H1 (cell line): Measurements from ENCODE around the gene ALPL. TPM values are rescaled to one million over a fixed set of nuclear protein-coding genes. Genes with fewer than 3 reads are reported as not detected.
A peak's percentile ranks its signal among the peaks of the same experiment; 100 is the strongest.

Source experiments
- CTCF ChIA-PET: fragments of 300-600 bp; sonication (Branson Sonifier 250); formaldehyde crosslinking; loops from one replicate; lab custom pipeline; 2021; ENCODE audit not compliant: partially characterized antibody; lab: Charles Lee
- POLR2A ChIA-PET: fragments of 300-600 bp; sonication (Branson Sonifier 250); formaldehyde crosslinking; loops from one replicate; lab custom pipeline; 2021; ENCODE audit warnings: inconsistent platforms; ENCODE audit not compliant: partially characterized antibody; lab: Charles Lee
- DNase-seq, 2 experiments: peaks; one replicate each; pipeline versions ENCODE4 v3.0.0 to v3.0.0-alpha.2; 2010 to 2022; ENCODE audit warnings: low spot score in 2 of 2, low read depth in 1 of 2, mixed read lengths in 1 of 2
- FAIRE-seq: peaks from 2 replicates; lab custom pipeline; 2011; peaks lifted over from hg19 to GRCh38; lab: Jason Lieb, UNC
- H2AFZ ChIP-seq: 2 replicates; pipeline ENCODE4 v1.8.1; 2012; ENCODE audit warnings: low read length, inconsistent platforms
- H2AK5ac ChIP-seq: 2 replicates; pipeline ENCODE4 v1.6.1; 2013; ENCODE audit warnings: low read depth, low read length
- H2BK120ac ChIP-seq: replicated peaks from 2 replicates; pipeline ENCODE3; 2013; ENCODE audit warnings: low read depth, low read length, inconsistent platforms
- H2BK12ac ChIP-seq: 2 replicates; pipeline ENCODE4 v1.6.1; 2013; ENCODE audit warnings: low read depth, low read length
- H2BK15ac ChIP-seq: 2 replicates; pipeline ENCODE4 v1.6.1; 2013; ENCODE audit warnings: low read length
- H2BK20ac ChIP-seq: 2 replicates; pipeline ENCODE4 v1.6.1; 2013; ENCODE audit warnings: low read length
- H2BK5ac ChIP-seq: 2 replicates; pipeline ENCODE4 v1.6.1; 2013; ENCODE audit warnings: low read depth, low read length
- H3K14ac ChIP-seq: 2 replicates; pipeline ENCODE4 v1.6.1; 2013; ENCODE audit warnings: inconsistent platforms; ENCODE audit not compliant: insufficient read length
- H3K18ac ChIP-seq: 2 replicates; pipeline ENCODE4 v1.6.1; 2013; ENCODE audit warnings: low read length; ENCODE audit errors: extremely low read depth
- H3K23ac ChIP-seq: 2 replicates; pipeline ENCODE4 v1.6.1; 2013; ENCODE audit warnings: inconsistent platforms; ENCODE audit not compliant: insufficient read length
- H3K23me2 ChIP-seq: 2 replicates; pipeline ENCODE4 v1.6.1; 2013; ENCODE audit warnings: low read depth, low read length
- H3K27ac ChIP-seq: 2 replicates; pipeline ENCODE4 v1.6.1; 2011; ENCODE audit warnings: low read depth, low read length, inconsistent platforms
- H3K27me3 ChIP-seq, 4 experiments: replicated peaks in 1 of 4; 1 replicate in 1 of 4; 2 replicates in 3 of 4; pipeline versions ENCODE4 v1.6.1 to v1.8.1; 2011 to 2013; ENCODE audit warnings: low read length in 3 of 4, mild to moderate bottlenecking in 3 of 4, inconsistent platforms in 2 of 4, mixed read lengths in 2 of 4, moderate library complexity in 1 of 4; ENCODE audit not compliant: control insufficient read depth in 3 of 4, insufficient read depth in 3 of 4; ENCODE audit errors: extremely low read depth in 1 of 4
- H3K36me3 ChIP-seq, 4 experiments: 2 replicates each; pipeline versions ENCODE4 v1.6.1 to v1.8.1; 2011 to 2013; ENCODE audit warnings: mild to moderate bottlenecking in 4 of 4, low read length in 3 of 4, moderate library complexity in 2 of 4, control low read depth in 1 of 4, inconsistent platforms in 1 of 4; ENCODE audit not compliant: insufficient read depth in 4 of 4, control insufficient read depth in 2 of 4
- H3K4ac ChIP-seq: replicated peaks from 2 replicates; pipeline ENCODE3; 2013; ENCODE audit warnings: low read length, low read depth, mixed read lengths, inconsistent platforms; ENCODE audit not compliant: insufficient read length
- H3K4me1 ChIP-seq, 4 experiments: replicated peaks in 1 of 4; 1 replicate in 1 of 4; 2 replicates in 3 of 4; pipeline versions ENCODE4 v1.6.1 to v1.8.1; 2011 to 2013; ENCODE audit warnings: low read length in 3 of 4, inconsistent platforms in 2 of 4, mixed read lengths in 1 of 4; ENCODE audit not compliant: insufficient read depth in 4 of 4, control insufficient read depth in 3 of 4
- H3K4me2 ChIP-seq, 2 experiments: 2 replicates each; pipeline versions ENCODE4 v1.6.1 to v1.8.1; 2011 to 2013; ENCODE audit warnings: low read depth in 2 of 2, low read length in 2 of 2, control low read depth in 1 of 2, inconsistent platforms in 1 of 2, mild to moderate bottlenecking in 1 of 2; ENCODE audit not compliant: insufficient read depth in 1 of 2
- H3K4me3 ChIP-seq, 4 experiments: fragments of 200-600, 300-600 bp in 1 of 4; sonication (generic), shearing (Covaris generic), sonication (Bioruptor Twin) in 1 of 4; 2 replicates each; pipeline versions ENCODE4 v1.5.1 to v1.8.1; 2011 to 2016; ENCODE audit warnings: low read length in 4 of 4, low read depth in 3 of 4, control low read depth in 2 of 4, inconsistent platforms in 2 of 4, mild to moderate bottlenecking in 2 of 4, mixed read lengths in 1 of 4, moderate library complexity in 1 of 4; ENCODE audit not compliant: insufficient read depth in 2 of 4; ENCODE audit errors: extremely low read depth in 1 of 4
- H3K56ac ChIP-seq: replicated peaks from 2 replicates; pipeline ENCODE3; 2013; ENCODE audit warnings: low read depth, mild to moderate bottlenecking, mixed read lengths, low read length, inconsistent platforms; ENCODE audit not compliant: insufficient read length
- H3K79me1 ChIP-seq: 2 replicates; pipeline ENCODE4 v1.6.1; 2013; ENCODE audit warnings: low read depth, low read length, control low read depth
- H3K79me2 ChIP-seq, 2 experiments: 2 replicates each; pipeline versions ENCODE4 v1.6.1 to v1.8.1; 2012 to 2013; ENCODE audit warnings: low read length in 2 of 2, mild to moderate bottlenecking in 2 of 2, inconsistent platforms in 1 of 2; ENCODE audit not compliant: insufficient read depth in 2 of 2, control insufficient read depth in 1 of 2
- H3K9ac ChIP-seq, 4 experiments: replicated peaks in 1 of 4; 1 replicate in 1 of 4; 2 replicates in 3 of 4; pipeline versions ENCODE4 v1.6.1 to v1.8.1; 2011 to 2013; ENCODE audit warnings: low read depth in 3 of 4, low read length in 3 of 4, control low read depth in 2 of 4, mild to moderate bottlenecking in 2 of 4, moderate library complexity in 2 of 4, inconsistent platforms in 1 of 4; ENCODE audit errors: extremely low read depth in 1 of 4
- H3K9me3 ChIP-seq, 2 experiments: 2 replicates each; pipeline versions ENCODE4 v1.6.1 to v1.8.1; 2012 to 2013; ENCODE audit warnings: mild to moderate bottlenecking in 2 of 2, moderate library complexity in 2 of 2, control low read depth in 1 of 2, inconsistent platforms in 1 of 2, low read depth in 1 of 2, low read length in 1 of 2, mixed read lengths in 1 of 2; ENCODE audit not compliant: insufficient read depth in 2 of 2
- H4K20me1 ChIP-seq, 2 experiments: replicated peaks in 1 of 2; 2 replicates each; pipeline versions ENCODE3 to v1.8.1; 2011 to 2013; ENCODE audit warnings: inconsistent platforms in 2 of 2, low read length in 2 of 2, mild to moderate bottlenecking in 1 of 2; ENCODE audit not compliant: insufficient read depth in 2 of 2, control insufficient read depth in 1 of 2
- H4K5ac ChIP-seq: 2 replicates; pipeline ENCODE4 v1.6.1; 2013; ENCODE audit warnings: low read length, low read depth, mixed read lengths, inconsistent platforms; ENCODE audit not compliant: insufficient read length
- H4K8ac ChIP-seq: 2 replicates; pipeline ENCODE4 v1.8.0; 2013; ENCODE audit warnings: mild to moderate bottlenecking, moderate library complexity, low read length, inconsistent platforms; ENCODE audit not compliant: insufficient read depth; ENCODE audit errors: extremely low read depth
- H4K91ac ChIP-seq: replicated peaks from 2 replicates; pipeline ENCODE3; 2013; ENCODE audit warnings: low read length, mixed read lengths, inconsistent platforms; ENCODE audit not compliant: insufficient read length
- RAD21 ChIP-seq, 2 experiments: IDR thresholded peaks in 1 of 2; conservative IDR thresholded peaks in 1 of 2; 2 replicates each; pipeline ENCODE4 v1.6.1; 2011; ENCODE audit warnings: low read depth in 2 of 2, low read length in 2 of 2, improper control_type of control experiment in 1 of 2, inconsistent platforms in 1 of 2, mild to moderate bottlenecking in 1 of 2, moderate library complexity in 1 of 2
- SIN3A ChIP-seq, 2 experiments: IDR thresholded peaks in 1 of 2; conservative IDR thresholded peaks in 1 of 2; 2 replicates each; pipeline ENCODE4 v1.6.1; 2011 to 2012; ENCODE audit warnings: low read length in 2 of 2, improper control_type of control experiment in 1 of 2, low read depth in 1 of 2, mild to moderate bottlenecking in 1 of 2
- SIRT6 ChIP-seq: IDR thresholded peaks from one replicate; pipeline ENCODE4 v1.7.1; 2012; ENCODE audit warnings: low read length, inconsistent platforms
- WGBS, 2 experiments: shearing (Covaris generic) in 1 of 2; methylation state at CpG; one replicate each; pipeline versions ENCODE4 v1.1.6 to v1.1.7; 2013 to 2015; ENCODE audit warnings: low lambda C conversion rate in 2 of 2, mixed read lengths in 2 of 2, inconsistent platforms in 1 of 2, low coverage in 1 of 2, missing lambda C conversion rate in 1 of 2; ENCODE audit not compliant: insufficient replicate concordance in 2 of 2, insufficient coverage in 1 of 2, insufficient read length in 1 of 2; ENCODE audit errors: extremely low coverage in 1 of 2, missing lambda C conversion rate in 1 of 2; 5-methylcytosine and 5-hydroxymethylcytosine counted together
- polyA plus RNA-seq, 7 experiments: library from polyadenylated mRNA; depleted of rRNA in 3 of 7; stranded (reverse) in 5 of 7; unstranded in 2 of 7; fragments of >200 nt in 5 of 7; fragments of 200-250 nt in 2 of 7; gene quantifications; 1 replicate in 5 of 7; 2 replicates in 1 of 7; 4 replicates in 1 of 7; pipeline versions ENCODE4 v1.2.1 to v1.2.3, GENCODE V29; 2011 to 2013; ENCODE audit warnings: missing spikeins in 2 of 7, mixed read lengths in 2 of 7
- total RNA-seq: library from RNA; stranded (reverse); fragmentation: NEBNext Ultra II Directional; extraction: Animal tissue kit (Norgen Biotek cat#: 25700); gene quantifications from 2 replicates; pipeline ENCODE4 v1.2.1, GENCODE V29; 2021
- TF ChIP-seq, protein P1 (sequence below), 3 experiments: IDR thresholded peaks; 1 replicate in 2 of 3; 2 replicates in 1 of 3; pipeline versions ENCODE4 v1.5.1 to v1.6.1; 2011; ENCODE audit warnings: low read length in 3 of 3, mild to moderate bottlenecking in 3 of 3, inconsistent platforms in 2 of 3, low read depth in 1 of 3, moderate library complexity in 1 of 3; ENCODE audit not compliant: insufficient read depth in 1 of 3; ENCODE audit errors: control extremely low read depth in 1 of 3

Gene ALPL
- total and polyA plus RNA-seq, 2 of the 8 experiments (the other 6 are each of a cell fraction or from before 2014, with no cell fraction given), result 175 to 362 TPM

DNA sequence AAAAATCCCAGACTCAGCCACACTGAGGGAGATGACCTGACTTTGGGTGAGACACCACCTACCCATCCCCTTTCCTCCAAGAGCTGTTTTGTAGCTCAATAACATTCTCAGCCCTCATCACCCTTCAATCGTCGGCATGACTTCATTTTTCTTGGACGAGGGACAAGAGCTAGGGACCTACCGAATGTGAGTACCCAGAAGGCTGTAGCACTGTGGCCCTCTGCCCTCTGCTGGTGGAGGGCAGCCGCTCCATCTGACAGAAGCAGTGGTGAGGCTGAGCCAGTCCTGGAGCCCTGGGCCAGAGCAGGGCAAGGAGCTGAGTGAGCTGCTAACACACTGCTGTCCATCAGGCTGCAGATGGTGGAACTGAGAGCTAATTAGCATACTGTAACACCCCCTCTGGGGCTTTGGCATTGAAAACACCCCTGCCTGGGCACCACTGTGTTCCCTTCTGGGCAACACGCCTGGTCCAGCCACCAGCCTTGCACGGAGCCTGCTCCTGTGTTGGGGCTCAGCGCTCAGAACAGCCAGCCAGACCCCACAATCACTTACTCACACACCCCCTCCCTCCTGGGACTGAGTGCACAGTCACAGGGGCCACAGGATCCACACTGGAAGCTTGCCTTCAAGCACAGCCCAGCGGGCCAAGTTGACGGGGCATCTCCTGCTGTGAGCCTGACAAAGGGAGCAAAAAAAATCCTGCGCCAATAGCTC is 18.3 kb upstream of the ALPL start:
- H2BK5ac ChIP-seq, result no peak overlapping the region
- H3K36me3 ChIP-seq, result no peaks in the 10 kb centered on the region
- peak overlapping the region; percentile 68; the same call in 1 of the 2 replicates for H2AFZ ChIP-seq
- 48% methylated on average over 11 of the region's 11 CpGs; no CpG with 5 or more reads in 1 of the 2 experiments for WGBS, 2 experiments
- FAIRE-seq (peak; percentile 86), DNase-seq (no peak)
- H3K27me3 ChIP-seq, result no peaks in the 10 kb centered on the region
- ChIA-PET POLR2A (interaction anchor here (0.7 kb wide), 1 partner anchor 221 kb away, joined by 3 read pairs; no protein-coding TSS in a partner anchor), CTCF (interaction anchor here (0.6 to 5.7 kb wide), 31 partner anchors 9 to 259 kb away, joined by 3 to 72 read pairs (median 4); partner anchors contain the start of gene ALPL)
- H3K79me2 ChIP-seq, result no peaks in the 10 kb centered on the region
- peak overlapping the region in 1 of 2 experiments; percentile 51; a peak in 2 of 4 replicates for H3K4me2 ChIP-seq
- H3K4me3 ChIP-seq, result peak overlapping the region in 1 of 4 experiments; percentile 29; a peak in 2 of 8 replicates
- H2BK15ac ChIP-seq, result no peak overlapping the region
- no peak overlapping the region for H3K9ac ChIP-seq
- no peak overlapping the region for H2BK20ac ChIP-seq
- H4K20me1 ChIP-seq, result no peaks in the 10 kb centered on the region
- H3K23me2 ChIP-seq, result no peaks in the 10 kb centered on the region; the same call in 1 of the 2 replicates
- no peak overlapping the region for H4K5ac ChIP-seq
- no peak overlapping the region; the same call in 1 of the 2 replicates for H4K8ac ChIP-seq
- H2BK120ac ChIP-seq, result no peak overlapping the region
- no peak overlapping the region for H2BK12ac ChIP-seq
- peak overlapping the region; percentile 6 for H4K91ac ChIP-seq
- H3K14ac ChIP-seq, result no peak overlapping the region
- peaks cover 5 to 8% (median 7%) of the 10 kb centered on the region in 4 experiments; a peak in 5 of 7 replicates for H3K4me1 ChIP-seq
- H3K79me1 ChIP-seq, result no peaks in the 10 kb centered on the region
- no peak overlapping the region for H2AK5ac ChIP-seq
- H3K56ac ChIP-seq, result no peak overlapping the region
- no peak overlapping the region for H3K18ac ChIP-seq
- H3K23ac ChIP-seq, result no peak overlapping the region
- H3K4ac ChIP-seq, result no peak overlapping the region
- H3K9me3 ChIP-seq, result no peaks in the 10 kb centered on the region
- H3K27ac ChIP-seq, result no peak overlapping the region
- TF ChIP-seq, protein P1, sequence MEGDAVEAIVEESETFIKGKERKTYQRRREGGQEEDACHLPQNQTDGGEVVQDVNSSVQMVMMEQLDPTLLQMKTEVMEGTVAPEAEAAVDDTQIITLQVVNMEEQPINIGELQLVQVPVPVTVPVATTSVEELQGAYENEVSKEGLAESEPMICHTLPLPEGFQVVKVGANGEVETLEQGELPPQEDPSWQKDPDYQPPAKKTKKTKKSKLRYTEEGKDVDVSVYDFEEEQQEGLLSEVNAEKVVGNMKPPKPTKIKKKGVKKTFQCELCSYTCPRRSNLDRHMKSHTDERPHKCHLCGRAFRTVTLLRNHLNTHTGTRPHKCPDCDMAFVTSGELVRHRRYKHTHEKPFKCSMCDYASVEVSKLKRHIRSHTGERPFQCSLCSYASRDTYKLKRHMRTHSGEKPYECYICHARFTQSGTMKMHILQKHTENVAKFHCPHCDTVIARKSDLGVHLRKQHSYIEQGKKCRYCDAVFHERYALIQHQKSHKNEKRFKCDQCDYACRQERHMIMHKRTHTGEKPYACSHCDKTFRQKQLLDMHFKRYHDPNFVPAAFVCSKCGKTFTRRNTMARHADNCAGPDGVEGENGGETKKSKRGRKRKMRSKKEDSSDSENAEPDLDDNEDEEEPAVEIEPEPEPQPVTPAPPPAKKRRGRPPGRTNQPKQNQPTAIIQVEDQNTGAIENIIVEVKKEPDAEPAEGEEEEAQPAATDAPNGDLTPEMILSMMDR (IDR thresholded peaks at IDR 0.05; ENCODE audit: control extremely low read depth in 1 of 3, insufficient read depth in 1 of 3, low read depth in 1 of 3, low read length in 3 of 3), result peak; percentile 87 to 98 (median 98)
- TF ChIP-seq RAD21 (IDR thresholded peaks at IDR 0.05 in 1 of 2, conservative IDR thresholded peaks at IDR 0.05 in 1 of 2; ENCODE audit: low read depth in 2 of 2, low read length in 2 of 2), result peak; percentile 83 to 87
- TF ChIP-seq SIRT6, result no peak
- 0 out of 4 replicates have a peak, but pooled peaks of 1 of the 2 experiments have one; percentile 27 for TF ChIP-seq SIN3A (conservative IDR thresholded peaks at IDR 0.05 in 1 of 2, IDR thresholded peaks at IDR 0.05 in 1 of 2; ENCODE audit: low read depth in 1 of 2, low read length in 2 of 2)
